Measurements from ENCODE around the gene NIPBL.

Gene NIPBL

GRCh38 chr5:36958612-36959011 is 82.0 kb downstream of the NIPBL start:
- peaks cover 8% of the 10 kb centered on the region for H3K4me1 ChIP-seq (ENCODE audit: insufficient read depth, poor library complexity, severe bottlenecking)
- no peaks in the 10 kb centered on the region for H3K27me3 ChIP-seq (ENCODE audit: insufficient read depth, poor library complexity, severe bottlenecking)
- no peak overlapping the region for H3K27ac ChIP-seq (ENCODE audit: poor library complexity, severe bottlenecking)
- no peak for TF ChIP-seq CTCF (IDR thresholded peaks at IDR 0.05; ENCODE audit: poor library complexity, severe bottlenecking)
- DNase-seq (ENCODE audit: low spot score): no peak
- H3K4me3 ChIP-seq (ENCODE audit: severe bottlenecking): no peak overlapping the region
- no peaks in the 10 kb centered on the region for H3K9me3 ChIP-seq (ENCODE audit: severe bottlenecking)
- H3K36me3 ChIP-seq (ENCODE audit: low read depth): peaks cover 78% of the 10 kb centered on the region
- ATAC-seq (ENCODE audit: low read depth): no peak

- no peaks in the 10 kb centered on the region for H3K9me3 ChIP-seq (ENCODE audit: severe bottlenecking)
- peaks cover 73% of the 10 kb centered on the region for H3K36me3 ChIP-seq (ENCODE audit: low read depth)
- TF ChIP-seq CTCF (IDR thresholded peaks at IDR 0.05; ENCODE audit: poor library complexity, severe bottlenecking): no peak
- ATAC-seq (ENCODE audit: low read depth): no peak
- DNase-seq (ENCODE audit: low spot score): no peak
- no peak overlapping the region for H3K4me3 ChIP-seq (ENCODE audit: severe bottlenecking)
- H3K27ac ChIP-seq (ENCODE audit: poor library complexity, severe bottlenecking): no peak overlapping the region
- H3K4me1 ChIP-seq (ENCODE audit: insufficient read depth, poor library complexity, severe bottlenecking): peaks cover 4% of the 10 kb centered on the region
- H3K27me3 ChIP-seq (ENCODE audit: insufficient read depth, poor library complexity, severe bottlenecking): no peaks in the 10 kb centered on the region
Measured at GRCh38 chr5:36965179-36965578, 88.6 kb downstream of the NIPBL start.

GRCh38 chr5:36969700-36970395 is 93.3 kb downstream of the NIPBL start:
- DNase-seq (ENCODE audit: low spot score) (no peak), ATAC-seq (ENCODE audit: low read depth) (no peak)
- Histone ChIP-seq H3K27me3 (ENCODE audit: insufficient read depth, poor library complexity, severe bottlenecking) (no peaks in the 10 kb centered on the region), H3K27ac (ENCODE audit: poor library complexity, severe bottlenecking) (no peak overlapping the region), H3K4me1 (ENCODE audit: insufficient read depth, poor library complexity, severe bottlenecking) (no peaks in the 10 kb centered on the region), H3K9me3 (ENCODE audit: severe bottlenecking) (no peaks in the 10 kb centered on the region), H3K4me3 (ENCODE audit: severe bottlenecking) (no peak overlapping the region), H3K36me3 (ENCODE audit: low read depth) (peaks cover 81% of the 10 kb centered on the region)
- no peak for TF ChIP-seq CTCF (IDR thresholded peaks at IDR 0.05; ENCODE audit: poor library complexity, severe bottlenecking)

- no peak for TF ChIP-seq CTCF (IDR thresholded peaks at IDR 0.05; ENCODE audit: poor library complexity, severe bottlenecking)
- no peak overlapping the region for H3K4me3 ChIP-seq (ENCODE audit: severe bottlenecking)
- H3K9me3 ChIP-seq (ENCODE audit: severe bottlenecking): no peaks in the 10 kb centered on the region
- peaks cover 43% of the 10 kb centered on the region for H3K36me3 ChIP-seq (ENCODE audit: low read depth)
- H3K27ac ChIP-seq (ENCODE audit: poor library complexity, severe bottlenecking): no peak overlapping the region
- DNase-seq (ENCODE audit: low spot score) (no peak), ATAC-seq (ENCODE audit: low read depth) (no peak)
- H3K4me1 ChIP-seq (ENCODE audit: insufficient read depth, poor library complexity, severe bottlenecking): peaks cover 8% of the 10 kb centered on the region
- no peaks in the 10 kb centered on the region for H3K27me3 ChIP-seq (ENCODE audit: insufficient read depth, poor library complexity, severe bottlenecking)
Measured at GRCh38 chr5:36978196-36978595, 101.6 kb downstream of the NIPBL start.

- Histone ChIP-seq H3K27me3 (ENCODE audit: insufficient read depth, poor library complexity, severe bottlenecking) (no peaks in the 10 kb centered on the region), H3K27ac (ENCODE audit: poor library complexity, severe bottlenecking) (peak overlapping the region; percentile 11), H3K36me3 (ENCODE audit: low read depth) (peaks cover 19% of the 10 kb centered on the region), H3K4me3 (ENCODE audit: severe bottlenecking) (no peak overlapping the region), H3K4me1 (ENCODE audit: insufficient read depth, poor library complexity, severe bottlenecking) (peaks cover 8% of the 10 kb centered on the region), H3K9me3 (ENCODE audit: severe bottlenecking) (no peaks in the 10 kb centered on the region)
- peak; percentile 96 for ATAC-seq (ENCODE audit: low read depth)
- no peak for DNase-seq (ENCODE audit: low spot score)
- no peak for TF ChIP-seq CTCF (IDR thresholded peaks at IDR 0.05; ENCODE audit: poor library complexity, severe bottlenecking)
Measured at GRCh38 chr5:36982146-36982545, 105.6 kb downstream of the NIPBL start.
